Keratinocyte (primary cell): Measurements from ENCODE around the gene BEST2. TPM values are rescaled to one million over a fixed set of nuclear protein-coding genes. Genes with fewer than 3 reads are reported as not detected.

Source experiments
- DNase-seq: peaks from one replicate; pipeline ENCODE4 v3.0.0-alpha.2; 2011; ENCODE audit warnings: low read depth, missing footprints, low spot score
- FAIRE-seq: peaks from 2 replicates; lab custom pipeline; 2011; peaks lifted over from hg19 to GRCh38; lab: Jason Lieb, UNC
- H2AFZ ChIP-seq: 2 replicates; pipeline ENCODE4 v1.6.0; 2012; ENCODE audit warnings: low read length, control low read depth, inconsistent platforms; ENCODE audit not compliant: control insufficient read depth
- H3K27ac ChIP-seq: 2 replicates; pipeline ENCODE4 v1.5.1; 2011; ENCODE audit warnings: low read length; ENCODE audit not compliant: control insufficient read depth, insufficient read depth
- H3K27me3 ChIP-seq: 3 replicates; pipeline ENCODE4 v1.6.0; 2011; ENCODE audit warnings: low read length; ENCODE audit not compliant: control insufficient read depth, insufficient read depth; ENCODE audit errors: extremely low read depth
- H3K36me3 ChIP-seq, 2 experiments: 2 replicates in 1 of 2; 3 replicates in 1 of 2; pipeline ENCODE4 v1.5.1; 2011; ENCODE audit warnings: low read length in 2 of 2, mild to moderate bottlenecking in 1 of 2; ENCODE audit not compliant: control insufficient read depth in 2 of 2, insufficient read depth in 2 of 2; ENCODE audit errors: extremely low read depth in 1 of 2
- H3K4me1 ChIP-seq: 3 replicates; pipeline ENCODE4 v1.5.1; 2011; ENCODE audit warnings: low read length; ENCODE audit not compliant: control insufficient read depth, insufficient read depth; ENCODE audit errors: extremely low read depth
- H3K4me2 ChIP-seq: 3 replicates; pipeline ENCODE4 v1.6.0; 2011; ENCODE audit warnings: low read depth, low read length; ENCODE audit not compliant: control insufficient read depth, insufficient read depth; ENCODE audit errors: extremely low read depth
- H3K4me3 ChIP-seq, 3 experiments: fragments of 200-600 bp in 1 of 3; sonication (generic) in 1 of 3; 2 replicates in 2 of 3; 3 replicates in 1 of 3; pipeline ENCODE4 v1.5.1; 2011 to 2016; ENCODE audit warnings: low read length in 3 of 3, mild to moderate bottlenecking in 3 of 3, control low read depth in 2 of 3, inconsistent platforms in 1 of 3, low read depth in 1 of 3, mixed read lengths in 1 of 3, mixed run types in 1 of 3, moderate library complexity in 1 of 3; ENCODE audit not compliant: control insufficient read depth in 2 of 3, insufficient read depth in 2 of 3; ENCODE audit errors: extremely low read depth in 1 of 3
- H3K79me2 ChIP-seq: 2 replicates; pipeline ENCODE4 v1.6.0; 2012; ENCODE audit warnings: low read length; ENCODE audit not compliant: control insufficient read depth, insufficient read depth
- H3K9ac ChIP-seq: 3 replicates; pipeline ENCODE4 v1.6.0; 2011; ENCODE audit warnings: low read length; ENCODE audit not compliant: control insufficient read depth, insufficient read depth; ENCODE audit errors: extremely low read depth
- H3K9me1 ChIP-seq: 3 replicates; pipeline ENCODE4 v1.6.0; 2011; ENCODE audit warnings: low read length; ENCODE audit not compliant: control insufficient read depth, insufficient read depth; ENCODE audit errors: extremely low read depth
- H3K9me3 ChIP-seq: 2 replicates; pipeline ENCODE4 v1.5.1; 2012; ENCODE audit warnings: low read depth, low read length; ENCODE audit not compliant: control insufficient read depth
- H4K20me1 ChIP-seq: 3 replicates; pipeline ENCODE4 v1.6.0; 2011; ENCODE audit warnings: low read length; ENCODE audit not compliant: control insufficient read depth, insufficient read depth; ENCODE audit errors: extremely low read depth
- EZH2 ChIP-seq: IDR thresholded peaks from one replicate; pipeline ENCODE4 v1.6.1; 2012; ENCODE audit warnings: inconsistent platforms, mild to moderate bottlenecking, low read length, moderate library complexity
- dilution Hi-C: fragments of 300-500 bp; cut with MboI; formaldehyde crosslinking; loops from one replicate; pipeline ENCODE4 v1.7.0; 2020; ENCODE audit warnings: low sequenced_read_pairs; ENCODE audit not compliant: extremely low pct_ligation_motif_present
- polyA plus RNA-seq, 5 experiments: library from polyadenylated mRNA; depleted of rRNA in 3 of 5; stranded (reverse) in 3 of 5; stranded (forward) in 1 of 5; unstranded in 1 of 5; fragments of >200 nt; gene quantifications; 1 replicate in 1 of 5; 2 replicates in 3 of 5; 3 replicates in 1 of 5; pipeline versions ENCODE4 v1.2.1 to v1.2.3, GENCODE V29; 2011 to 2012; ENCODE audit warnings: missing spikeins in 2 of 5, low read depth in 1 of 5, low replicate concordance in 1 of 5
- TF ChIP-seq, protein P1 (sequence below), 3 experiments: IDR thresholded peaks in 1 of 3; conservative IDR thresholded peaks in 1 of 3; optimal IDR thresholded peaks in 1 of 3; 2 replicates in 2 of 3; 3 replicates in 1 of 3; pipeline versions ENCODE3 to v1.5.1; 2011; ENCODE audit warnings: low read length in 3 of 3, mild to moderate bottlenecking in 3 of 3, moderate library complexity in 2 of 3, control low read depth in 1 of 3, inconsistent platforms in 1 of 3; ENCODE audit not compliant: insufficient read depth in 2 of 3; ENCODE audit errors: extremely low read depth in 1 of 3

The BEST2 gene
- polyA plus RNA-seq, 1 donor (not counting 4 experiments of a cell fraction or from before 2014, with no cell fraction given): not detected

DNA sequence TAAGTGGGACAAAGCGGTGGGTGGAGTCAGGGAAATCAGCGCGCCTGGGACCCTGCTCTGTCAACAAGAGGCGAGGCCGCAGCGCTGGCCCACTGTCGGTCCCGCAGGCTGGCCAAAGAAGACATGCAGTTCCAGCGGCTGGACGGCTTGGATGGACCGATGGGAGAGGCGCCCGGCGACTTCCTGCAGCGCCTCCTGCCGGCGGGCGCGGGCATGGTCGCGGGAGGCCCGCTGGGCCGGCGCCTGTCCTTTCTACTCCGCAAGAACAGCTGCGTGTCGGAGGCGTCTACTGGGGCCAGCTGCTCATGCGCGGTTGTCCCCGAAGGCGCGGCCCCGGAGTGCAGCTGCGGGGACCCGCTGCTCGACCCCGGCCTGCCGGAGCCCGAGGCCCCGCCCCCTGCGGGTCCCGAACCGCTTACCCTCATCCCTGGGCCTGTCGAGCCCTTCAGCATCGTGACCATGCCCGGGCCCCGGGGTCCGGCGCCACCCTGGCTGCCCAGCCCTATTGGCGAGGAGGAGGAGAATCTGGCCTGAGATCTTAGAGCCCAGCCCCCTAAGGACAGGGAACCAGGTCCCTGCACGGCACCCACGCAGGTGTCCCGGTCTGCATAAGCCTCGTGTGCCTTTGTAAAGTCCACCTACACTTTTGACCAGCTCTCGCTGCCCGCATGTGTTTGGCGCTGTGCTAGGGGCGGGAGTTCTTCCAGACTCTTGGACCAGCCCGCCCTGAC is 6.1 kb downstream of the BEST2 start:
- dilution Hi-C loops: no loop called here

DNA sequence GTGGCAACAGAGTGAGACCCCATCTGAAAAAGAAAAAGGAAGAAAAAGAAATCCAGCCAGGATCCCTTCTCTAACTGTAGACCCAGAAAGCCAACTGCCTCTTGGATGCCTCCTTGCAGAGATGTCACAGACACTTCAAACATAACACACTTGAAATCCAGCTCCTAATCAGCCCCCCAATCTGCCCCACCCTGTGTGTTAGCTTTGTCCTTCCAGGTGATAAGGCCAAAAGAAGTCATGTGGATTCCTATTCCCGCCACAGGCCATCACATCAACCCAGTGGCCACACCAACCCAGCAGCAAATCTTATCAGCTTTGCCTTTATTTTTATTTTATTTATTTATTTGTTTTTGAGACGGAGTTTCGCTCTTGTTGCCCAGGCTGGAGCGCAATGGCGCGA is 8.1 kb downstream of the BEST2 start:
- Histone ChIP-seq H3K27ac (no peak overlapping the region), H2AFZ (no peak overlapping the region), H4K20me1 (no peaks in the 10 kb centered on the region), H3K79me2 (no peaks in the 10 kb centered on the region), H3K36me3 (peaks cover 7 to 12% of the 10 kb centered on the region in 2 experiments), H3K4me3 (no peak overlapping the region), H3K9me1 (no peaks in the 10 kb centered on the region), H3K9me3 (no peaks in the 10 kb centered on the region), H3K27me3 (no peaks in the 10 kb centered on the region), H3K4me1 (no peaks in the 10 kb centered on the region), H3K9ac (no peak overlapping the region), H3K4me2 (no peak overlapping the region)
- TF ChIP-seq, protein P1, sequence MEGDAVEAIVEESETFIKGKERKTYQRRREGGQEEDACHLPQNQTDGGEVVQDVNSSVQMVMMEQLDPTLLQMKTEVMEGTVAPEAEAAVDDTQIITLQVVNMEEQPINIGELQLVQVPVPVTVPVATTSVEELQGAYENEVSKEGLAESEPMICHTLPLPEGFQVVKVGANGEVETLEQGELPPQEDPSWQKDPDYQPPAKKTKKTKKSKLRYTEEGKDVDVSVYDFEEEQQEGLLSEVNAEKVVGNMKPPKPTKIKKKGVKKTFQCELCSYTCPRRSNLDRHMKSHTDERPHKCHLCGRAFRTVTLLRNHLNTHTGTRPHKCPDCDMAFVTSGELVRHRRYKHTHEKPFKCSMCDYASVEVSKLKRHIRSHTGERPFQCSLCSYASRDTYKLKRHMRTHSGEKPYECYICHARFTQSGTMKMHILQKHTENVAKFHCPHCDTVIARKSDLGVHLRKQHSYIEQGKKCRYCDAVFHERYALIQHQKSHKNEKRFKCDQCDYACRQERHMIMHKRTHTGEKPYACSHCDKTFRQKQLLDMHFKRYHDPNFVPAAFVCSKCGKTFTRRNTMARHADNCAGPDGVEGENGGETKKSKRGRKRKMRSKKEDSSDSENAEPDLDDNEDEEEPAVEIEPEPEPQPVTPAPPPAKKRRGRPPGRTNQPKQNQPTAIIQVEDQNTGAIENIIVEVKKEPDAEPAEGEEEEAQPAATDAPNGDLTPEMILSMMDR (optimal IDR thresholded peaks at IDR 0.05 in 1 of 3, IDR thresholded peaks at IDR 0.05 in 1 of 3, conservative IDR thresholded peaks at IDR 0.05 in 1 of 3; ENCODE audit: extremely low read depth in 1 of 3, insufficient read depth in 2 of 3, low read length in 3 of 3): no peak
- TF ChIP-seq EZH2: no peak
- dilution Hi-C loops: no loop called here
- FAIRE-seq (no peak), DNase-seq (no peak)

More for the DNA sequence above, 6.1 kb downstream of the BEST2 start:
- Histone ChIP-seq H3K4me3 (peak overlapping the region in 2 of 3 experiments; percentile 12 to 16), H3K27me3 (no peaks in the 10 kb centered on the region), H3K4me1 (no peaks in the 10 kb centered on the region), H3K4me2 (peak overlapping the region; percentile 37), H3K27ac (no peak overlapping the region), H3K36me3 (peaks cover 0 to 4% of the 10 kb centered on the region in 2 experiments), H3K9ac (peak overlapping the region; percentile 33), H4K20me1 (no peaks in the 10 kb centered on the region), H3K9me3 (no peaks in the 10 kb centered on the region), H3K79me2 (no peaks in the 10 kb centered on the region), H3K9me1 (no peaks in the 10 kb centered on the region), H2AFZ (peak overlapping the region; percentile 25)
- DNase-seq (no peak), FAIRE-seq (no peak)
- TF ChIP-seq EZH2: no peak
- TF ChIP-seq, protein P1 (optimal IDR thresholded peaks at IDR 0.05 in 1 of 3, IDR thresholded peaks at IDR 0.05 in 1 of 3, conservative IDR thresholded peaks at IDR 0.05 in 1 of 3; ENCODE audit: extremely low read depth in 1 of 3, insufficient read depth in 2 of 3, low read length in 3 of 3): peak; percentile 83 to 97 (median 84)
